Activated CD4-positive, alpha-beta T cell treated with anti-CD3 and anti-CD28 coated beads, Interleukin-2, amount 50 U/mL, for 4 hours (primary cell): ENCODE data around the gene NR2F2.

Experiments used
- DNase-seq, 2 experiments: peaks; one replicate each; pipeline ENCODE4 v3.0.0-alpha.2; 2020

Gene NR2F2

GRCh38 chr15:96344060-96344705 is 13.7 kb downstream of the NR2F2 start:
- DNase-seq = no peak

- no peak for DNase-seq
Measured at GRCh38 chr15:96344706-96345559, 14.4 kb downstream of the NR2F2 start.

- DNase-seq = no peak
Measured at GRCh38 chr15:96345560-96346399, 15.3 kb downstream of the NR2F2 start.

DNA sequence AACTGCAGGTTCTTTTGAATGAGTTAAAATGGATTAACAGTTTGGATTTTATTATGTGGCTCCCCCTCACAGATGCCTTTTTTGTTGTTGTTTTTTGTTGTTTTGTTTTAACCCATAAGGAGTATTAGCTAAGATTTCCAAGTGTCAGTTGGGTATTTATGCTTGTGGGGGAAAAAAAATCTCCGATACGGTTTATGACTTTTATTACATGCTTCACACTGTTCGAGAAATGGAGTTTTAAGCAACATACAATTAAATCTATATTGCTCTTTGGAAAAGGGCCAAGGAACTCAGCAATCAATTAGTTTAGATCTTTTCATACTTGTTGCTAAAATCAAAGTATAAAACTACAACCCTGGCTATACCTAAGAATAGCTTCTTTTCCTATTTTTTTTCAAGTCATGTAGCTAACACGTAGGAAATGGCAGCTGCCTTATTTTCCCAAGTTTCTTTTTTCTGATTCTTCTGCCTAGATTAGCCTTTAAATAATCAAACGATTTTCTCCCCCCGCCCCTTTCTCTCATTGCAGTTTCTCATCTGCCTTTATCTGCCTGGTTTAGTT is 16.0 kb downstream of the NR2F2 start:
- DNase-seq = no peak

DNA sequence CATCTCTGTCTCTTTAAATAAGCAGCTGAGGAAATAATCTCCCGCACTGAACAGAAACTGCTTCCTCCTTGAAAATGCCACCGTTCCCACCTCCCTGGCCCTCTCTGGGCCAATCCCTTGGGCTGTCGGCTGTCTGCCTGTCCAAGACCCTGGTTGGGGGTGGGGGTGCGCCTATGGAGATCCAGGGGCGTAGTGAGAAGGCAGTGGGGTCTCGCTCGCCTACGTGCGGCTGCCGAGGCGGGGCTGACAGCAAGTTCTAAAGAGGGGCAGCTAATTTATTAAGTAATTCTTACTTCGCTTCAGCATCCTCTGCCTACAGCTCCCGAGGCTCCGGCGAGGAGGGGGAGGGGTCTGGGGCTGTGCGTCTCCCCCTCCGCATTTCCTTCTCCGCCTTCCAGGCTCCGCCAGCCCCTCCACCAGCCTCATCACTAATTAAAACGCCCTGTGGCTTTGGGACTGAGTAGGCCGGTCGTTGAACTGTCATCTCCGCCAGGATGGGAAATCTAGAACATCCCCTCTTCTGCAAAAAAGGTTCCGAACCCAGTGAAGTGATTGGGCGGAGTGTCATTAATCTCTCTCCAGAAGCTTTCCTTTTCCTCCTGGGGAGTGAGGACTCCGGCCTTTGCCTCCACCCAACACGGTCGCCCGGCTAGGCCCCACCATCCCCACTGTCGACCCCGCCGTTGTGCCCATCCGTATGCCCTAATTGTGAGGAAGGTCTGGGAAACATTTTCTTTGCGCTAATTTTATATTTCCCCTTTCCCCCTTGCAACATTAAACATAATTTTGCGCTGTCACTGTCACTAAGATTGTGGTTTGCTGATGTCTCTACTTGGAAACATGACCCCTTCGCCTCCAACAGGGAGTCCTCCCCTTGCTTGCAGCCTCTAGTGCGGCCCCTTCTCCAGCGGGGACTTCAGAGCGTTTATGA is 16.9 kb downstream of the NR2F2 start:
- no peak for DNase-seq

DNA sequence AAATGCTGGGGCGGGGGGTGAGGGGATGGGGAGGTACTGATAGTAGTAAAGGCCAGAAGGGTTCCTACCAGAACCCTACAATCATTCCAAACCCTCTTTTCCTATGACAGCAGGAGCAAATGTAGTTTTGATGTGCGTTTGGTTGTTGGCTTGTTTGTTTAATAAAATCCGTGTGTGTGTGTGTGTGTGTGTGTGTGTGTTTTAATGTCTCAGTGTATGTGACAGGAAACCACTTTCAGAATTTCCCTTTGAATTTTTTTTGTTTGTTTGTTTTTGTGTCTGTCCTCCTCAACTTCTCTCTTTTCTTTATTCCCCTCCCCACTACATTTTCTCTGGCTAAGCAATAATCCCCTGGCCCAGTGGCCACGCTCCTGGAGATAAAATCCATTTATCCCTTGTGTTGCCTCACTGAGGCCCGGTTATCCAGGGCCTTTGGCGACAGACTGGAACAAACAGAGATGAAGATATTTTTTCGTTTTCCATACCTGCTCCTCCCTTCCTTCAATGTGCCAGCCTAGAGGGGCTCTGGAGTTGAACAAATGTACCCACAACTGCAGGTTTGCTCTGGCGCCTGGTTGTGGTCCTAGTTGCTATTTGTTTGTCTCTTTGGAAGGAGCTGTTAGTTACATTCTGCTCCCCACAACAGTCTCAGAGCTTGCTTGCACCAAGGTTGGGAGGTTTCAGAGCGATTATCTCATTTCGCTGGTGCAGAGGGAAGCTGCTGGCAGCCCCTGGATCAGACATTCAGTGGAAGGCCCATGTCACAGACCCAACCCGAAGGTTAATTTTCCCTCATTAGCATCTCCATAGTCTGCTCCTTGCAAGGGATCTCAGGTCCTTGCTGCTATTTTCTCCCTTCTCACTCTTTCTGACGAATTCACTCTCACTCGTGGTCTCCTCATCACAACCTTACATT is 17.9 kb downstream of the NR2F2 start:
- DNase-seq = no peak

- no peak for DNase-seq
Measured at GRCh38 chr15:96349034-96349856, 18.7 kb downstream of the NR2F2 start.

DNA sequence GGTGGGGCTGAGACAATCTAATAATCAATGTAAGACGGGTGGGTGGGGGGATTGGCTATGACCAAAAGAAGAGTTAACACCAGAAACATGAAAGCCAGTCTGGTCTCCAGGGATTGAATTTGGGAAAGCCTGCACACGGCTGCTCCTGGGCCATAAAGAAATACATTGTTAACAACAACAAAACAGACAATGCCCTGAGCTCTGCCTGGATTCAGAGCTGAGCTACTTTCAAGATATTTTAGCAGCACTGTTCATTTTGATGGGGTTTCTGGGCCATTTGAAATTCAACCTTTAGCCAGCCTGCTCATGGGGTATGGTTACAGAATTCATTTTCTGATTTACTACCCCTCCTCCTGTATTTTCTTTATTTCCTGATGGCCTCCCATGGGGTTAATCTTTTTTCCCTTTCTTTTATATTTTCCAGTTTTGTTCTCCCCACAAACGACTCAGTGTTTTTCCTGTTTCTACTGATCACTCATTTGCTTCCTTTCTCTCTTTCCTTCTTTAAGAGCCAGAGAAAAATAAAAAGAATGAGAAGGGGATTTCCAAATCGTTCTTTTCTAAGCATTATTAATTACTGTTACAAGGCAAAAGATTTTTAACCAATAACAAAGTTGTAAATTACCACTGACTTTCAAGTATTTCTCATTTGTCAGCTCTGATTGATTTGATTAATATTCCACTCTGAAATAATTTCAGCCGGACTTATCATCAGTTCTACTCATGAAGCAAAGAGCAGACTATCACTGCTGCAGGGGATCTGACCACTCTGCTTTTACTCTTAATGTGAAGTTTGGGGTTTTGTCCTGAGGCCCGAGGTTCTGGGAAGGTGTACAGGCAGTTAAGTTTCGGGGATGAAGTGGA is 19.6 kb downstream of the NR2F2 start:
- no peak for DNase-seq

- DNase-seq = no peak
Measured at GRCh38 chr15:96350934-96351724, 20.6 kb downstream of the NR2F2 start.

DNA sequence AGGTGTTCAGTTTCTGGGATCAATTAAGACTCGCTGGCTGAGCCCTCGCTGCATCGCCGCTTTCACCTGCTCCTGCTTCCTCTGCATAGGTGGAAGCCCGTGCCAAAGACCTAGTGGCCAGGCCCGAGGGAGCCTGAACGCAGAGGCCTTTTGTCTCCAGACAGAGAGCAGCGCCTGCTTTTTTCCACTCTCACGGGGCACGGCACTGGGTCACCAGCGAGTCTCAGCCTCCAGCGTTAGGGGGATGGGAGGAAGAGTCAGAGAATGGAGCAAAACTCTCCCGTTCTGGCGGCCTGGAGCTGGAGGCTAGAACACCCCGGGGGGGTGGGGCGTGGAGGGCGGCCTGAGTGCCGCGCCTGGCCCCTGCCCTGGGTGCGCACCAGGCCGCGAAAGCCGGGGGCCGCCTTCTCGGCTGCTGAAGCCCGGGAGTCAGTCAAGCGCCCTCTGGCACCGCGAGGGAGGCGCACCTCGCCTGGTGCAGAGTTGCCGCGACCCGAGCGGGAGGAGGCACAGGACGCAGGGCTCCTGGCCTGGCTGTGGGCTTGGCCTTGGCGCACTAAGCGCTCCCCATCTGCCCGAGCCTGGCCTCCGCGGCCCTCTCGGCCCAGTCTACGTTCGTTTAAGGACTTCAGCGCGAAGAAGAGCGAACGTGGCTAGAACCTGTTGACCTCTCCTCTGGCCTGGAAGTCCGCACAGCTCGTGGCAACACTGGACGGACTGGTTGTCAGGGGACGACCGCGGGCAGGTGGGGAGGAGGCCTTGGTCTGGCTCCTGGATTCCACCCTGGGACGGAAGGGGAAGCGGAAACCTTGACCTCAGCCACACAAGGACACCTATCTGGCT is 21.5 kb downstream of the NR2F2 start:
- DNase-seq = no peak

GRCh38 chr15:96352604-96353405 is 22.3 kb downstream of the NR2F2 start:
- no peak for DNase-seq

- DNase-seq = no peak
Measured at GRCh38 chr15:96353416-96353929, 23.0 kb downstream of the NR2F2 start.

DNA sequence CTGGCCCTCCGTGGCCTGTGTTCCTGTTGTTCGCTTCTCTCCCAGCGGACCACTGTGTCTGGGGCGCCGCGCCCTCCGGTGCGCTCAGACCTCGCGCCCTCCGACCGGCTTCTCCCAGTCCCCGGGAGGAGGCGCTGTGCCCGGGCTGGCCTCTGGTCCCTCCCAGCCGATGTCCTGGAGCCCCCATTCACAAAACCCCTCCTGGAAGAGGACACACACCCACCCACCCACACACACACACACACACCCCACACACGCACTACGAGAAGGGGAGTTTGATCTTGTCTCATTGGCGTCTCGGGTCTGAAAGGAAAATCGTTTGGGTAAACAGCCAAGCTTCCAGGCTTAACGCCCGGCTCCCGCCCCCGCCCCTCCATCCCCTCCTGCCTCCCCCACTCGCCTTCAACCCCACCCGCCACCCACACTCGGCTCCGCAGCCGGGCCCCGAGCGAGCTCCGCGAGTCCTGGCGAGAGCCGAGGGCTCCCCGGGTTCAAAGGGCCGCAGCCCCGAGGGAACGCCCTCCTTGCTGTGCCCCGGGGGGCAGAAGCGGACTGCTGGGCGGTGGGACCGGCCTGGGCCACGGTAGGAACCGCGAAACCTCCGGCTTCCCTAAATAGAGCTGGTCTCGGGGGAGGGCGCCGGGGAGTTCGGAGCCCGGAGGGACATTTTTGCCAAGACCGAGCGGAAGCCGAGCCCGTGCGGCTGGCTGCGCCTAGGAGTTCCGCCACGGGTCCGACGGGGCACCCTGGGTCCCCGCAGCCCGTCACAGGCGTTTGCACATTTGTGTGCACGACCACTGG is 23.6 kb downstream of the NR2F2 start:
- DNase-seq = no peak

GRCh38 chr15:96354731-96355567 is 24.4 kb downstream of the NR2F2 start:
- no peak for DNase-seq
